SK-N-MC (cell line): ENCODE measurements around the gene SYT5.
"Not testable (repeated sequence)": the region's sequence is repeated elsewhere in the genome, so short reads cannot be mapped to it uniquely, and the experiment has no call there.

Experiments used
- DNase-seq: peaks from one replicate; pipeline ENCODE4 v3.0.0-alpha.2; 2011; ENCODE audit warnings: low read depth, low spot score
- H3K27ac ChIP-seq: fragments of 200-600 bp; sonication (generic); 2 replicates; pipeline ENCODE4 v1.5.1; 2016; ENCODE audit warnings: mixed run types
- H3K36me3 ChIP-seq: fragments of 200-600 bp; sonication (generic); 2 replicates; pipeline ENCODE4 v1.6.1; 2017; ENCODE audit warnings: antibody characterized with exemption, low read length, mixed read lengths; ENCODE audit not compliant: insufficient read depth
- H3K4me3 ChIP-seq: fragments of 200-600 bp; sonication (generic); 2 replicates; pipeline ENCODE4 v1.5.1; 2016
- H3K9ac ChIP-seq: fragments of 200-600 bp; sonication (generic); 2 replicates; pipeline ENCODE4 v1.8.0; 2017; ENCODE audit warnings: mixed run types, mixed read lengths; ENCODE audit not compliant: insufficient read length
- H3K9me3 ChIP-seq: fragments of 200-600 bp; sonication (generic); 2 replicates; pipeline ENCODE4 v1.6.1; 2017; ENCODE audit warnings: low read depth, mild to moderate bottlenecking, antibody characterized with exemption, low read length, moderate library complexity, mixed read lengths
- EZH2 ChIP-seq: fragments of 200-600 bp; sonication (generic); IDR thresholded peaks from one replicate; pipeline ENCODE4 v1.6.1; 2017; ENCODE audit warnings: antibody characterized with exemption
- FOXP2 ChIP-seq: optimal IDR thresholded peaks from 2 replicates; pipeline ENCODE3; 2011; ENCODE audit warnings: mild to moderate bottlenecking, moderate library complexity; ENCODE audit not compliant: insufficient read depth; ENCODE audit errors: extremely low read length, control extremely low read depth
- POLR2AphosphoS5 ChIP-seq: IDR thresholded peaks from 2 replicates; pipeline ENCODE4 v1.6.1; 2012; ENCODE audit warnings: mild to moderate bottlenecking, low read depth, low read length, borderline replicate concordance

The SYT5 gene

GRCh38 chr19:55212447-55212846 lies 32.4 kb upstream of the SYT5 start:
- Histone ChIP-seq H3K4me3 (no peak overlapping the region), H3K27ac (no peak overlapping the region), H3K36me3 (no peaks in the 10 kb centered on the region), H3K9ac (no peak overlapping the region), H3K9me3 (no peaks in the 10 kb centered on the region)
- no peak for TF ChIP-seq POLR2AphosphoS5
- no peak for TF ChIP-seq EZH2
- TF ChIP-seq FOXP2 = no peak
- DNase-seq = peak; percentile 20

GRCh38 chr19:55209693-55210472 lies 29.8 kb upstream of the SYT5 start:
- TF ChIP-seq POLR2AphosphoS5 (no peak), FOXP2 (no peak), EZH2 (no peak)
- H3K9me3 ChIP-seq = no peaks in the 10 kb centered on the region
- no peak overlapping the region for H3K9ac ChIP-seq
- DNase-seq = no peak
- H3K36me3 ChIP-seq = no peaks in the 10 kb centered on the region
- H3K27ac ChIP-seq = no peak overlapping the region
- H3K4me3 ChIP-seq = no peak overlapping the region

- Histone ChIP-seq H3K36me3 (no peaks in the 10 kb centered on the region), H3K9me3 (no peaks in the 10 kb centered on the region), H3K27ac (no peak within 1 kb of the TSS), H3K9ac (no peak within 1 kb of the TSS), H3K4me3 (no peak within 1 kb of the TSS)
- TF ChIP-seq EZH2 = no peak
- TF ChIP-seq FOXP2 = no peak
- TF ChIP-seq POLR2AphosphoS5 = no peak
- DNase-seq = no peak
Observed at GRCh38 chr19:55208880-55209692, 29.0 kb upstream of the SYT5 start, which contains the start of gene PTPRH. TSS of gene PTPRH (minus strand) at chr19:55209501. CDS start at chr19:55209433, 68 bp downstream.

- Histone ChIP-seq H3K27ac (no peak overlapping the region), H3K9ac (no peak overlapping the region), H3K36me3 (no peaks in the 10 kb centered on the region), H3K4me3 (no peak overlapping the region), H3K9me3 (no peaks in the 10 kb centered on the region)
- no peak for TF ChIP-seq FOXP2
- TF ChIP-seq EZH2 = no peak
- TF ChIP-seq POLR2AphosphoS5 = no peak
- DNase-seq = no peak
Observed at GRCh38 chr19:55206664-55207500, 26.8 kb upstream of the SYT5 start.

GRCh38 chr19:55202199-55202598 lies 22.1 kb upstream of the SYT5 start:
- H3K27ac ChIP-seq, H3K9me3 ChIP-seq, DNase-seq, H3K9ac ChIP-seq, H3K36me3 ChIP-seq, H3K4me3 ChIP-seq: not testable (repeated sequence)

- TF ChIP-seq EZH2 (no peak), FOXP2 (no peak), POLR2AphosphoS5 (no peak)
- no peak overlapping the region for H3K27ac ChIP-seq
- no peak for DNase-seq
Observed at GRCh38 chr19:55199620-55200204, 19.6 kb upstream of the SYT5 start.

GRCh38 chr19:55198651-55199050 lies 18.6 kb upstream of the SYT5 start:
- no peak overlapping the region for H3K27ac ChIP-seq
- DNase-seq = no peak
- no peaks in the 10 kb centered on the region for H3K36me3 ChIP-seq
- TF ChIP-seq FOXP2 = no peak
- no peak for TF ChIP-seq EZH2
- no peak for TF ChIP-seq POLR2AphosphoS5
- no peak overlapping the region for H3K9ac ChIP-seq
- no peaks in the 10 kb centered on the region for H3K9me3 ChIP-seq
- no peak overlapping the region for H3K4me3 ChIP-seq

More at GRCh38 chr19:55199620-55200204, 19.6 kb upstream of the SYT5 start:
- Histone ChIP-seq H3K4me3 (no peak overlapping the region), H3K9me3 (no peaks in the 10 kb centered on the region), H3K36me3 (no peaks in the 10 kb centered on the region), H3K9ac (no peak overlapping the region)
